HG03066 (cell line): ENCODE measurements around the gene NOD2.

Experiments
- ATAC-seq: cut with Tn5 transposase; IDR thresholded peaks from one replicate; pipeline ENCODE4 v1.9.1; 2021; ENCODE audit warnings: low read depth; ENCODE audit not compliant: unreplicated experiment

NOD2 gene

GRCh38 chr16:50776037-50776436, 82.6 kb downstream of the NOD2 start:
- no peak for ATAC-seq

- no peak for ATAC-seq
Measured at GRCh38 chr16:50778284-50779163, 85.1 kb downstream of the NOD2 start.

GRCh38 chr16:50781043-50781442, 87.6 kb downstream of the NOD2 start:
- ATAC-seq, result no peak

GRCh38 chr16:50781518-50781917, 88.1 kb downstream of the NOD2 start:
- no peak for ATAC-seq
